Measurements from ENCODE around the gene STAB1. TPM values are rescaled to one million over a fixed set of nuclear protein-coding genes. Genes with fewer than 3 reads are reported as not detected.

STAB1 gene
- total RNA-seq, 4 donors from 2014 or later: 101 to 127 (median 118) TPM

- WGBS: 89% methylated on average over 14 of the region's 14 CpGs
- peaks cover 25 to 67% (median 39%) of the 10 kb centered on the region in 4 donors for H3K36me3 ChIP-seq
- intact Hi-C loops (cut with DNase I): no loop called here
Measured at GRCh38 chr3:52458770-52459545, 36.2 kb upstream of the STAB1 start.

GRCh38 chr3:52461874-52462273, 33.3 kb upstream of the STAB1 start:
- TF ChIP-seq POLR2AphosphoS5 (IDR thresholded peaks at IDR 0.05): peak in 1 of 2 donors; percentile 23
- no peak for TF ChIP-seq CTCF (IDR thresholded peaks at IDR 0.05)
- TF ChIP-seq EP300 (IDR thresholded peaks at IDR 0.05): no peak
- no peak for TF ChIP-seq POLR2A (IDR thresholded peaks at IDR 0.05; ENCODE audit: low read depth)
- Histone ChIP-seq H3K9me3 (no peaks in the 10 kb centered on the region), H3K27me3 (no peaks in the 10 kb centered on the region), H3K36me3 (peaks cover 25 to 86% (median 52%) of the 10 kb centered on the region in 4 donors), H3K4me1 (peaks cover 7 to 54% (median 45%) of the 10 kb centered on the region in 4 donors), H3K27ac (replicated peaks in 1 of 4) (peak overlapping the region; percentile 42 to 63 (median 50)), H3K4me3 (no peak overlapping the region)
- intact Hi-C loops (cut with DNase I): no loop called here
- DNase-seq (ENCODE audit: extremely low spot score): no peak
- 50% methylated on average over 6 of the region's 6 CpGs for WGBS

More at GRCh38 chr3:52458770-52459545, 36.2 kb upstream of the STAB1 start:
- H3K27ac ChIP-seq (replicated peaks in 1 of 4): no peak overlapping the region
- peaks cover 23 to 60% (median 48%) of the 10 kb centered on the region in 4 donors for H3K4me1 ChIP-seq
- H3K4me3 ChIP-seq: no peak overlapping the region
- DNase-seq (ENCODE audit: extremely low spot score): no peak
- TF ChIP-seq EP300 (IDR thresholded peaks at IDR 0.05): no peak
- TF ChIP-seq POLR2A (IDR thresholded peaks at IDR 0.05; ENCODE audit: low read depth): no peak
- TF ChIP-seq CTCF (IDR thresholded peaks at IDR 0.05): no peak
- no peak for TF ChIP-seq POLR2AphosphoS5 (IDR thresholded peaks at IDR 0.05)
- H3K27me3 ChIP-seq: no peaks in the 10 kb centered on the region
- no peaks in the 10 kb centered on the region for H3K9me3 ChIP-seq

GRCh38 chr3:52463416-52463815, 31.7 kb upstream of the STAB1 start:
- Histone ChIP-seq H3K4me1 (peaks cover 8 to 55% (median 49%) of the 10 kb centered on the region in 4 donors), H3K27me3 (no peaks in the 10 kb centered on the region), H3K9me3 (no peaks in the 10 kb centered on the region), H3K4me3 (no peak overlapping the region), H3K27ac (replicated peaks in 1 of 4) (no peak overlapping the region), H3K36me3 (peaks cover 23 to 82% (median 44%) of the 10 kb centered on the region in 4 donors)
- no peak for TF ChIP-seq EP300 (IDR thresholded peaks at IDR 0.05)
- DNase-seq (ENCODE audit: extremely low spot score): no peak
- intact Hi-C loops (cut with DNase I): no loop called here
- WGBS: 85% methylated on average over 5 of the region's 5 CpGs

GRCh38 chr3:52468336-52468735, 26.8 kb upstream of the STAB1 start:
- intact Hi-C loops (cut with DNase I): no loop called here
- Histone ChIP-seq H3K4me3 (no peak overlapping the region), H3K9me3 (no peaks in the 10 kb centered on the region), H3K36me3 (peaks cover 16 to 64% (median 43%) of the 10 kb centered on the region in 4 donors), H3K4me1 (peaks cover 32 to 79% (median 64%) of the 10 kb centered on the region in 4 donors), H3K27me3 (no peaks in the 10 kb centered on the region), H3K27ac (replicated peaks in 1 of 4) (peak overlapping the region; percentile 49 to 65 (median 62))
- no peak for DNase-seq (ENCODE audit: extremely low spot score)
- WGBS: 44% methylated on average over 8 of the region's 9 CpGs
- TF ChIP-seq EP300 (IDR thresholded peaks at IDR 0.05) (no peak), POLR2A (IDR thresholded peaks at IDR 0.05; ENCODE audit: low read depth) (no peak), CTCF (IDR thresholded peaks at IDR 0.05) (no peak), POLR2AphosphoS5 (IDR thresholded peaks at IDR 0.05) (no peak)

GRCh38 chr3:52469001-52469400, 26.1 kb upstream of the STAB1 start:
- Histone ChIP-seq H3K27me3 (no peaks in the 10 kb centered on the region), H3K4me3 (no peak overlapping the region), H3K27ac (replicated peaks in 1 of 4) (peak overlapping the region; percentile 45 to 65 (median 56)), H3K4me1 (peaks cover 32 to 79% (median 64%) of the 10 kb centered on the region in 4 donors), H3K9me3 (no peaks in the 10 kb centered on the region), H3K36me3 (peaks cover 20 to 64% (median 49%) of the 10 kb centered on the region in 4 donors)
- 54% methylated on average over 5 of the region's 5 CpGs for WGBS
- TF ChIP-seq EP300 (IDR thresholded peaks at IDR 0.05): no peak
- no peak for TF ChIP-seq CTCF (IDR thresholded peaks at IDR 0.05)
- TF ChIP-seq POLR2AphosphoS5 (IDR thresholded peaks at IDR 0.05): peak in 1 of 2 donors; percentile 48
- DNase-seq (ENCODE audit: extremely low spot score): no peak
- intact Hi-C loops (cut with DNase I): no loop called here
